GM12872 (cell line): ENCODE measurements around the gene LGALS7B.

Experiments used
- CTCF ChIP-seq: IDR thresholded peaks from 3 replicates; pipeline ENCODE4 v1.5.1; 2011; ENCODE audit warnings: low read depth, mild to moderate bottlenecking, low read length, moderate library complexity; ENCODE audit not compliant: insufficient read depth

LGALS7B gene

GRCh38 chr19:38816131-38816750, 27.2 kb downstream of the LGALS7B start:
- no peak for TF ChIP-seq CTCF

GRCh38 chr19:38817081-38817480, 28.1 kb downstream of the LGALS7B start:
- TF ChIP-seq CTCF, result no peak

GRCh38 chr19:38819231-38819920, 30.4 kb downstream of the LGALS7B start:
- no peak for TF ChIP-seq CTCF

GRCh38 chr19:38826856-38827551, 38.0 kb downstream of the LGALS7B start:
- no peak for TF ChIP-seq CTCF

GRCh38 chr19:38830039-38830733, 41.2 kb downstream of the LGALS7B start:
- no peak for TF ChIP-seq CTCF

- TF ChIP-seq CTCF, result no peak
Observed at GRCh38 chr19:38831142-38831605, 42.2 kb downstream of the LGALS7B start.

GRCh38 chr19:38833092-38833425, 44.1 kb downstream of the LGALS7B start:
- no peak for TF ChIP-seq CTCF
